Neural progenitor cell (in vitro differentiated cells): ENCODE measurements around the gene RRP1.
A peak's percentile ranks its signal among the peaks of the same experiment; 100 is the strongest.

Experiments
- EZH2 ChIP-seq: fragments of 200-600 bp; sonication (generic); IDR thresholded peaks from 2 replicates; pipeline ENCODE4 v1.6.1; 2017; ENCODE audit warnings: antibody characterized with exemption, mild to moderate bottlenecking, moderate library complexity
- EZH2phosphoT487 ChIP-seq: fragments of 200-600 bp; sonication (generic); IDR thresholded peaks from 2 replicates; pipeline ENCODE4 v1.6.1; 2017; ENCODE audit warnings: antibody characterized with exemption
- TF ChIP-seq, protein P1 (sequence below): fragments of 200-600 bp; sonication (generic); IDR thresholded peaks from 2 replicates; pipeline ENCODE4 v1.5.1; 2017; ENCODE audit warnings: antibody characterized with exemption, mild to moderate bottlenecking

- TF ChIP-seq, protein P1, sequence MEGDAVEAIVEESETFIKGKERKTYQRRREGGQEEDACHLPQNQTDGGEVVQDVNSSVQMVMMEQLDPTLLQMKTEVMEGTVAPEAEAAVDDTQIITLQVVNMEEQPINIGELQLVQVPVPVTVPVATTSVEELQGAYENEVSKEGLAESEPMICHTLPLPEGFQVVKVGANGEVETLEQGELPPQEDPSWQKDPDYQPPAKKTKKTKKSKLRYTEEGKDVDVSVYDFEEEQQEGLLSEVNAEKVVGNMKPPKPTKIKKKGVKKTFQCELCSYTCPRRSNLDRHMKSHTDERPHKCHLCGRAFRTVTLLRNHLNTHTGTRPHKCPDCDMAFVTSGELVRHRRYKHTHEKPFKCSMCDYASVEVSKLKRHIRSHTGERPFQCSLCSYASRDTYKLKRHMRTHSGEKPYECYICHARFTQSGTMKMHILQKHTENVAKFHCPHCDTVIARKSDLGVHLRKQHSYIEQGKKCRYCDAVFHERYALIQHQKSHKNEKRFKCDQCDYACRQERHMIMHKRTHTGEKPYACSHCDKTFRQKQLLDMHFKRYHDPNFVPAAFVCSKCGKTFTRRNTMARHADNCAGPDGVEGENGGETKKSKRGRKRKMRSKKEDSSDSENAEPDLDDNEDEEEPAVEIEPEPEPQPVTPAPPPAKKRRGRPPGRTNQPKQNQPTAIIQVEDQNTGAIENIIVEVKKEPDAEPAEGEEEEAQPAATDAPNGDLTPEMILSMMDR = peak; percentile 28
- no peak for TF ChIP-seq EZH2
- TF ChIP-seq EZH2phosphoT487 = no peak
Measured at GRCh38 chr21:43816611-43817071, 27.3 kb downstream of the RRP1 start.
